Activated naive CD4-positive, alpha-beta T cell treated with anti-CD3 and anti-CD28 coated beads, Interleukin-2, amount 50 U/mL, for 24 hours (primary cell): ENCODE data around the gene TBC1D8.

Experiments used
- H3K27ac Mint-ChIP-seq: one replicate; pipeline ENCODE4 v1.8.0; 2021; ENCODE audit warnings: mild to moderate bottlenecking, mixed read lengths
- H3K27me3 Mint-ChIP-seq: one replicate; pipeline ENCODE4 v1.8.0; 2021; ENCODE audit warnings: mixed read lengths
- H3K36me3 Mint-ChIP-seq: one replicate; pipeline ENCODE4 v1.8.0; 2021; ENCODE audit warnings: mixed read lengths
- H3K4me1 Mint-ChIP-seq: one replicate; pipeline ENCODE4 v1.8.0; 2021; ENCODE audit warnings: mixed read lengths
- H3K4me3 Mint-ChIP-seq: one replicate; pipeline ENCODE4 v1.8.0; 2021; ENCODE audit warnings: mild to moderate bottlenecking, mixed read lengths
- H3K9me3 Mint-ChIP-seq: one replicate; pipeline ENCODE4 v1.8.0; 2021; ENCODE audit warnings: mixed read lengths

Gene TBC1D8

DNA sequence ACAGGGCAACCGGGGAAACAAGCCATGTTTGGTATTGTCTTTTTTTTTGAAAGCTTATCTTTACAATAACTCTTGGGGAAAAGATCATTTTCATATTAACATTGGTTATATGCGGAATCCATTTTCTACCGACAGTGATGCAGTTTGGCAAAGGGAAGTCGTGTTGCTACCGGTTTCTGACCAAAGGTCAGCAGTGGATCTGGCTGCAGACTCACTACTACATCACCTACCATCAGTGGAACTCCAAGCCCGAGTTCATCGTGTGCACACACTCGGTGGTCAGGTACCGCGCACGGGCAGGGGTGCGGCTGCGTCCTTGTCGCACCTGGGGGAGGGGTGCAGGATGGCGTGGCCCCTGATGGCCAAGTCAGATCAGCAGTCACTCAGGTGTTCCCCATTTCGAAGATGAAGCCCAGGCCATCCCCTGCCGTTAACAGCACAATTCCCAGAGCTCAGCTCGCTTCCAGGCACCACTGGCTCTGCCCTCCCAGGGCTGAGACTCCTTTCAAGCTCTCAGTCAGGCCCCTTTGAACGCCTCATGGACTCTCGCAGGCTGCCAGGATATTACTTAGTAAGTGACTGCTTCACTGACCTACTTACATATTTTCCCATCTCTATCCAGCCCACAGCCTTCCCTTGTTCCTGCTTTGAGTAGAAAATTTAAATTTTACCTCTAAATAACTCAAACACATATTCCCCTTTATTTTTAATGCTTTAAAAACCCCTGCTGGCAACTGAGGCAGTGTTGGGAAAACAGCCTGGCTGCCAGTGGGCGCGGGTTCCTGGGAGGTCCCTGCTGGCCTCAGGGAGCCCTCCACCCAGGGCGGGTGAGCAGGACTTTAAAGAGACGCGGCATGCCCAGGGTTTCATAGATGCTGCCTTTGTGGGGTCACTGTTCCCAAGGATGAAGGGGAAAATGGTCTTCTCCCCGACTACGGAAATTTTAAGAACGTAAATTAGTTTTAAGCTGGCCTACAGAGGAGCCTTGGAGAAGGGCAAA is 182.7 kb downstream of the TBC1D8 start:
- H3K4me3 Mint-ChIP-seq = no peak overlapping the region
- no peaks in the 10 kb centered on the region for H3K9me3 Mint-ChIP-seq
- peaks cover 2% of the 10 kb centered on the region for H3K36me3 Mint-ChIP-seq
- H3K27me3 Mint-ChIP-seq = no peaks in the 10 kb centered on the region
- no peak overlapping the region for H3K27ac Mint-ChIP-seq
- H3K4me1 Mint-ChIP-seq = peaks cover 11% of the 10 kb centered on the region

DNA sequence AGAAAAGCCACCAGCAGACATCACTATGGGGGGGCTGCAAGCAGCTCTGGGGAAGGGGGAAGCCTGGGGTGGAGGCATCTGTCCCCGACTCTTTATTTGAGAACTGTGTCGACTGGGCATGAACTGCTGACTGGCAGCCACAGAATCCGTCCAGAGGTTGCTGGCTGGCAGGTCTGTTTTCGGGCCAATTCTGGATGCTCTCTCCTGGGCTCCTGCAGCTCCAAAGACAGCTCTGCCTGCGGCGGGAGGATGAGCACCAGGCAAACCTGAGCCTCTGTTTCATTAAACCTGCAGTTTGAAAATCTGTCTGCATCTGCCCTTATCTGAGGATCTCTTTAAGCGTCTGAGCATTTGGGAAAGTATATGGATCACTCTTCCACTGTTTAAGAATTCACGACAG is 183.5 kb downstream of the TBC1D8 start:
- no peaks in the 10 kb centered on the region for H3K9me3 Mint-ChIP-seq
- H3K4me3 Mint-ChIP-seq = no peak overlapping the region
- no peak overlapping the region for H3K27ac Mint-ChIP-seq
- no peaks in the 10 kb centered on the region for H3K27me3 Mint-ChIP-seq
- H3K36me3 Mint-ChIP-seq = peaks cover 2% of the 10 kb centered on the region
- H3K4me1 Mint-ChIP-seq = peaks cover 11% of the 10 kb centered on the region

DNA sequence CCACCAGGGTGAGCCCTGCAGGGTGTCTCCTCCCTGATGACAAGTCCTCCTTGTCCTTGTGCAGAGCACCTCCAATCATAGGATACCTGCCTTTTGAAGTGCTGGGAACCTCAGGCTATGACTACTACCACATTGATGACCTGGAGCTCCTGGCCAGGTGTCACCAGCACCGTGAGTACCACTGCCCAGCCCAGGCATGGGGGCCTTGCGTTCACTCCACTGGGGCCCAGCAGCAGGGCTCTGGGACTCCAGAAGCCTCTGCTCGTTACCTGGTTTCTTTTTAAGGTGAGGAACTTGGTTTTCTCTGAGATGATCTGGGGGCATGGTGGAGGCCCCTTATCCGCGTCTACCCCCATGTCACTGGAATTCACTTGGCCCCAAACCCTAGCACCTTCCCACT is 185.6 kb downstream of the TBC1D8 start:
- H3K4me1 Mint-ChIP-seq = peaks cover 11% of the 10 kb centered on the region
- no peaks in the 10 kb centered on the region for H3K36me3 Mint-ChIP-seq
- H3K9me3 Mint-ChIP-seq = no peaks in the 10 kb centered on the region
- no peak overlapping the region for H3K4me3 Mint-ChIP-seq
- H3K27ac Mint-ChIP-seq = no peak overlapping the region
- no peaks in the 10 kb centered on the region for H3K27me3 Mint-ChIP-seq

DNA sequence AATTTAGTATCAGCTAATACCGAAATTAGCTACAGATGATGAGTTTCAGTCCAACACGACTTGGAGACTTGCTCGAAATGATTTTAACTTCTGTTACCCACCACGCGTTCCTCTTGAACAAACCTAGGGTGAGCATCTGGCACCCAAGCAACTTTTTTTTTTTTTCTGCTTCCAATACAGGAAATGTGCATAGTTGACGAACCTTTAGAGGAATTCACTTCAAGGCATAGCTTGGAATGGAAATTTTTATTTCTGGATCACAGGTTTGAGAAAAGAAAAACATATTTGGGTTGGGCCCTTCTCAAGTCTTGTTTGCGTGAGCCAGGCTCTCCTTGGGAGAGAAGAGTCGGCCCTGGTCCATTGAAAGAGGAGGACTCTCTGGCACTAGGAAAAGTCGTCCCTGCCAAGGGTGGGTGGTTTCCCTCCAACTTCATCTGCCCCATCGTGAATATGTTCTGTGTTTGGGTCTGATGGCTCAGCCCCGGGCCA is 186.5 kb downstream of the TBC1D8 start:
- H3K4me1 Mint-ChIP-seq = peaks cover 11% of the 10 kb centered on the region
- H3K27ac Mint-ChIP-seq = no peak overlapping the region
- H3K27me3 Mint-ChIP-seq = no peaks in the 10 kb centered on the region
- no peak overlapping the region for H3K4me3 Mint-ChIP-seq
- no peaks in the 10 kb centered on the region for H3K9me3 Mint-ChIP-seq
- H3K36me3 Mint-ChIP-seq = no peaks in the 10 kb centered on the region

DNA sequence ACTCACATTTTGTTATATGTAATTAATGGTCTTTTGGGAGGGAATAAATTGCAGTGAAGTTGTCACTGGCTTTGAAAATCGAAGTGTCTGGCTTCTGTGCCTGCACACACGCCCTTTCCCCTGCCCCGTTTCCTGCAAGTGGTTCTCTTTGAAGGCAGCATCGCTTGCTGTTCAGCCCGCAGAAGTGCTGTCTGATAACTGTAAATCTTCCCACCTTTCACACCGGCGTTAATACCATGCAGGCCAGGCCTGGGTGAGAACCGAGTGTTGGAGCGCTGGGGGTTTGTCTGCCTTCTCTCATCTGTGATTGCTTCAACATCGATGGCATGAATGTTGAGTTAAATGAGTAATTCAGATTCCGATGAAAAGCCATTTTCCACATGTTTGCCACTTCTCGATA is 187.0 kb downstream of the TBC1D8 start:
- Mint-ChIP-seq H3K9me3 (no peaks in the 10 kb centered on the region), H3K4me1 (peaks cover 11% of the 10 kb centered on the region), H3K27me3 (no peaks in the 10 kb centered on the region), H3K36me3 (no peaks in the 10 kb centered on the region), H3K4me3 (no peak overlapping the region), H3K27ac (no peak overlapping the region)

DNA sequence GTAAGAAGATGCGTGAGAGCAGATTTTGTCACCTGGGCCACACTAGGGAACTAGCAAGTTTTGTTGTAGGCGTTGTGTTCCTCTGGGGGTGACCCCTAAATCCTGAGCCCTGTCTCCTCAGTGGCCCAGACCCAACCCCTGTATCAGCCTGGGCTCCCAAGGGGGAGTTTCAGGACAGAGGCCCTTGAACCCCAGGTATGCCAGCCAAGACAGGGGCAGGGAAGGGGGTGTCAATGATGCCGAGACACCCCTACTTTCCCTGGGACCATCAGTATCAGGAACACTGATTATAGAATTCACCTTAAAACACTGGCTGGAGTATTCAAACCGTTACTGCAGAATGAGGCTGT is 188.2 kb downstream of the TBC1D8 start:
- no peak overlapping the region for H3K4me3 Mint-ChIP-seq
- H3K27ac Mint-ChIP-seq = no peak overlapping the region
- no peaks in the 10 kb centered on the region for H3K36me3 Mint-ChIP-seq

DNA sequence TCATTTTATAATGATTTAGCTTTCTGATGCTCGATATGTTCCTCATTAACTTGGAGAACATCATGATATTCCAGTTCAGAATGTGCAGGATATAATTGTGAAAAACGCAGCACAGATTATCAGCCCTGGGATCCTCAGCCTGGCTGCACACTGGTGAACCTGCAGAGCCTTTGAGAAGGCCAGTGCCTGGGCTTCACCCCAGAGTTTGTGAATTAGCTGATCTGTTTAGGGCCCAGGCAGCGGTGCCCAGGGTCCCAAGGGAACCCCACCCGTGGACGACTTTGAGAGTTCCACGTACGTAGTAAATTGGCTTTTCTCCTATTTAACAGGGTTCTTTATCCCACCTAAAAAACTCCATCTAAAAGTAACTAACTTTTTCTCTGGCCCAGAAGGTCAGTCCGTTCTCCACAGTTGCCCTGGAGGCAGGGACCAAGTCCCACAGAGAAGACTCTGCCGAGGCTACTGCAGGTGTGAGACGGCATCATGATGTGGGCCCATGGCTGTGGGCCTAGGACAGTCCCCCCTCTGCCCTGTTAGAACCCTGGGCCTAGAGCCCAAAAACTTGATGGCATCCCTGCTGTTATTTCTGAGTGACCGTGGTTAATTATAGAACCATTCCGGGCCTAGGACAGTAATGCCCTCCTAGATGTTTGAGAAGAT is 188.7 kb downstream of the TBC1D8 start:
- no peaks in the 10 kb centered on the region for H3K27me3 Mint-ChIP-seq
- no peak overlapping the region for H3K4me3 Mint-ChIP-seq
- peaks cover 11% of the 10 kb centered on the region for H3K4me1 Mint-ChIP-seq
- no peaks in the 10 kb centered on the region for H3K9me3 Mint-ChIP-seq
- H3K27ac Mint-ChIP-seq = no peak overlapping the region
- H3K36me3 Mint-ChIP-seq = no peaks in the 10 kb centered on the region

More for the DNA sequence above, 188.2 kb downstream of the TBC1D8 start:
- Mint-ChIP-seq H3K9me3 (no peaks in the 10 kb centered on the region), H3K27me3 (no peaks in the 10 kb centered on the region), H3K4me1 (peaks cover 11% of the 10 kb centered on the region)

DNA sequence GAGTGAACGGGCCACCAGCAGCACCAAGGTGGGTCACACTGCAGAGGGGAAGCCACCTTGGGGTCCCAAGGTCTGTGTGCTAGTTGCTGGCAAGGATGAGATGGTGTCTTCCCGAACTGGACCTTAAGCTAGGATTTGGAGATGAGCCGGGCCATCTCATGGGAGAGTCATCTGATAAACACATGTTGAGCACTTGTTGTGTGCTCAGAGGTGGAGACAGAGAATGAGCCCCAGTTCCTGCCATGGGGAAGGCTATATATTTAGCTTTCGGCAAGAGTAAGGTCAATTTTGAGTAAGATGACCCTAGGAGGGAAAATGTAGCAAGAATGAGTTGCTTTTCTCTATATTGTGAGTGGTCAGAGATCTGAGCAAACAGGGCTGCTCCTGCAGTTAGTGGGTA is 190.5 kb downstream of the TBC1D8 start:
- Mint-ChIP-seq H3K36me3 (peaks cover 5% of the 10 kb centered on the region), H3K27ac (no peak overlapping the region), H3K9me3 (no peaks in the 10 kb centered on the region), H3K4me3 (no peak overlapping the region), H3K27me3 (no peaks in the 10 kb centered on the region), H3K4me1 (peaks cover 11% of the 10 kb centered on the region)

DNA sequence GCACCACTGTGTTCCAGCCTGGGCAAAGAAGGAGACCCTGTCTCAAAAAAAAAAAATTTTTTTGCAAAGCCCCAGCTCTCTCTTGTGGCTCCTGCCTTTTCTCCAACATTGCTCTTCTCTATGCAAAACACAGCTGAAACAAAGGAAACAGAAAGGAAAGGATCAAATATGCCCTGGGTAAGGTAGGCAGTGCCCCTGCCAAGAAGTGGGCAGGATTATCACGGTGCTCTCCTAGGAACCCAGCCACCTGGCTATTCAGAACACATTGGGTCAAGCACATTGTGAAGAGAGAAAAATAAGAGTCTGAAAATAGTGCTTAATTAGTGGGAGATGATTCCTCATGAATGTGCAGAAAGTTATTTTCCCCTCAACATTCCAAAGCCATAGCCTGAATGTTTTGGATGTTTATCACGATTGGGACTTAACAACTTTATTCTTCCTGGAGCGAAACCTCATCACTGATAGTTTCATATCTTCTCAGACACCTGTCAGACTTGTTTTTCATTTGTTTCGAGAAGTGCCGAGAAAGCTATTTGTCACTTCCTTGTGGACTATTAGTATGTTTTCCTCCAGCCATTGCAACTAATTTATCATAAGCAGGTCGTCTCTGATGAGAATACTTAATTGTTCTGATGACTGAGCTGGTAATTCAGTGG is 191.8 kb downstream of the TBC1D8 start:
- H3K36me3 Mint-ChIP-seq = peaks cover 5% of the 10 kb centered on the region
- no peak overlapping the region for H3K27ac Mint-ChIP-seq
- H3K9me3 Mint-ChIP-seq = no peaks in the 10 kb centered on the region
- no peak overlapping the region for H3K4me3 Mint-ChIP-seq
- peaks cover 8% of the 10 kb centered on the region for H3K4me1 Mint-ChIP-seq
- no peaks in the 10 kb centered on the region for H3K27me3 Mint-ChIP-seq

DNA sequence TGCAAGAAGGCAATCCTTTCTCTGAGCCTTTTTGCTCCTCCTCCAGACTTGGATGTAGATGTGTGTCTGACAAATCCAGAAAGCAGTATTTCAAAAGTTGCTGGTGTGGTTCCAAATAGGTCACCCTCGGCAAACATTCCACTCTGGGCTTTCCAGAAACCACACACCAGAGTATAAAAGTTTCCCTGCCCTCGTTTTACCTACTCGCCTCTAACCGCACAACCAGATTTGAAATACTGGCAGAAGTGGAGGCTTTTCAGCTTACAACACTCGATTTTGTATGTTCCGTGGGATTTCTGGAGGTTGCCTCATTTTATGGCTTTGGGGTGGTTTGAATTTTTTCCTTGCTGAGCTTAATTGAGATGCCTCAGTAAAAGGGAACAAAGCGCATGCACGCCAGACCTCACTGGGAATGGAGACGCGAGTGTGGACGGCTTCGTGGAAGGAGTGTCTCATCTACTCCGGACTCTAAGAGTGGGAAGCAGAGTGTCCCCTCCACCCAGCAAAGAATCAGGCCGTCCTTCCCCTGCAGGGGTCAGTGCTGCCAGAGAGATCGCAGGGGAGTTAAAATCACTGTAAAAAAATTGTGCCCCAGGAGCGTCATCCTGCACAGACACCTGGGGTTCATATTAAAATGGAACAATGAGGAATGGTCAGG is 193.1 kb downstream of the TBC1D8 start:
- no peak overlapping the region for H3K4me3 Mint-ChIP-seq
- H3K27me3 Mint-ChIP-seq = no peaks in the 10 kb centered on the region
- no peak overlapping the region for H3K27ac Mint-ChIP-seq
- H3K4me1 Mint-ChIP-seq = peaks cover 6% of the 10 kb centered on the region
- H3K9me3 Mint-ChIP-seq = no peaks in the 10 kb centered on the region
- H3K36me3 Mint-ChIP-seq = peaks cover 5% of the 10 kb centered on the region
